ENCODE data around the gene PCCA.

PCCA gene

GRCh38 chr13:100461309-100462030 lies 372.6 kb downstream of the PCCA start:
- DNase-seq (ENCODE audit: low read depth in 2 of 2): no peak

- DNase-seq (ENCODE audit: low read depth in 2 of 2): no peak
Measured at GRCh38 chr13:100464006-100464405, 375.1 kb downstream of the PCCA start.

- DNase-seq (ENCODE audit: low read depth in 2 of 2): no peak
Measured at GRCh38 chr13:100465558-100465957, 376.7 kb downstream of the PCCA start.

GRCh38 chr13:100470866-100471505 lies 382.1 kb downstream of the PCCA start:
- no peak for DNase-seq (ENCODE audit: low read depth in 2 of 2)

- DNase-seq (ENCODE audit: low read depth in 2 of 2): no peak
Measured at GRCh38 chr13:100473087-100473486, 384.2 kb downstream of the PCCA start.

- DNase-seq (ENCODE audit: low read depth in 2 of 2): no peak
Measured at GRCh38 chr13:100473501-100474044, 384.7 kb downstream of the PCCA start.

GRCh38 chr13:100476963-100477362 lies 388.1 kb downstream of the PCCA start:
- no peak for DNase-seq (ENCODE audit: low read depth in 2 of 2)

- no peak for DNase-seq (ENCODE audit: low read depth in 2 of 2)
Measured at GRCh38 chr13:100478107-100478809, 389.4 kb downstream of the PCCA start.

GRCh38 chr13:100480676-100481075 lies 391.8 kb downstream of the PCCA start:
- DNase-seq (ENCODE audit: low read depth in 2 of 2): no peak

- DNase-seq (ENCODE audit: low read depth in 2 of 2): no peak
Measured at GRCh38 chr13:100483139-100483538, 394.2 kb downstream of the PCCA start.

- DNase-seq (ENCODE audit: low read depth in 2 of 2): no peak
Measured at GRCh38 chr13:100483841-100484381, 395.0 kb downstream of the PCCA start.

GRCh38 chr13:100484702-100485101 lies 395.8 kb downstream of the PCCA start:
- no peak for DNase-seq (ENCODE audit: low read depth in 2 of 2)

- DNase-seq (ENCODE audit: low read depth in 2 of 2): no peak
Measured at GRCh38 chr13:100485265-100485664, 396.4 kb downstream of the PCCA start.

- DNase-seq (ENCODE audit: low read depth in 2 of 2): no peak
Measured at GRCh38 chr13:100490692-100491091, 401.8 kb downstream of the PCCA start.

GRCh38 chr13:100491164-100491842 lies 402.4 kb downstream of the PCCA start:
- no peak for DNase-seq (ENCODE audit: low read depth in 2 of 2)

GRCh38 chr13:100493418-100493817 lies 404.5 kb downstream of the PCCA start:
- no peak for DNase-seq (ENCODE audit: low read depth in 2 of 2)

- no peak for DNase-seq (ENCODE audit: low read depth in 2 of 2)
Measured at GRCh38 chr13:100495455-100495854, 406.6 kb downstream of the PCCA start.

- no peak for DNase-seq (ENCODE audit: low read depth in 2 of 2)
Measured at GRCh38 chr13:100497389-100497788, 408.5 kb downstream of the PCCA start.

- DNase-seq (ENCODE audit: low read depth in 2 of 2): no peak
Measured at GRCh38 chr13:100502446-100502845, 413.6 kb downstream of the PCCA start.

GRCh38 chr13:100503622-100504021 lies 414.7 kb downstream of the PCCA start:
- DNase-seq (ENCODE audit: low read depth in 2 of 2): no peak

GRCh38 chr13:100506154-100506553 lies 417.3 kb downstream of the PCCA start:
- DNase-seq (ENCODE audit: low read depth in 2 of 2): no peak
